Keratinocyte (primary cell): ENCODE data around the gene ALG12. TPM values are rescaled to one million over a fixed set of nuclear protein-coding genes. Genes with fewer than 3 reads are reported as not detected.

ENCODE experiments used
- DNase-seq: peaks from one replicate; pipeline ENCODE4 v3.0.0-alpha.2; 2011; ENCODE audit warnings: low read depth, missing footprints, low spot score
- FAIRE-seq: peaks from 2 replicates; lab custom pipeline; 2011; peaks lifted over from hg19 to GRCh38; lab: Jason Lieb, UNC
- H2AFZ ChIP-seq: 2 replicates; pipeline ENCODE4 v1.6.0; 2012; ENCODE audit warnings: low read length, control low read depth, inconsistent platforms; ENCODE audit not compliant: control insufficient read depth
- H3K27ac ChIP-seq: 2 replicates; pipeline ENCODE4 v1.5.1; 2011; ENCODE audit warnings: low read length; ENCODE audit not compliant: control insufficient read depth, insufficient read depth
- H3K27me3 ChIP-seq: 3 replicates; pipeline ENCODE4 v1.6.0; 2011; ENCODE audit warnings: low read length; ENCODE audit not compliant: control insufficient read depth, insufficient read depth; ENCODE audit errors: extremely low read depth
- H3K36me3 ChIP-seq, 2 experiments: 2 replicates in 1 of 2; 3 replicates in 1 of 2; pipeline ENCODE4 v1.5.1; 2011; ENCODE audit warnings: low read length in 2 of 2, mild to moderate bottlenecking in 1 of 2; ENCODE audit not compliant: control insufficient read depth in 2 of 2, insufficient read depth in 2 of 2; ENCODE audit errors: extremely low read depth in 1 of 2
- H3K4me1 ChIP-seq: 3 replicates; pipeline ENCODE4 v1.5.1; 2011; ENCODE audit warnings: low read length; ENCODE audit not compliant: control insufficient read depth, insufficient read depth; ENCODE audit errors: extremely low read depth
- H3K4me2 ChIP-seq: 3 replicates; pipeline ENCODE4 v1.6.0; 2011; ENCODE audit warnings: low read depth, low read length; ENCODE audit not compliant: control insufficient read depth, insufficient read depth; ENCODE audit errors: extremely low read depth
- H3K4me3 ChIP-seq, 3 experiments: fragments of 200-600 bp in 1 of 3; sonication (generic) in 1 of 3; 2 replicates in 2 of 3; 3 replicates in 1 of 3; pipeline ENCODE4 v1.5.1; 2011 to 2016; ENCODE audit warnings: low read length in 3 of 3, mild to moderate bottlenecking in 3 of 3, control low read depth in 2 of 3, inconsistent platforms in 1 of 3, low read depth in 1 of 3, mixed read lengths in 1 of 3, mixed run types in 1 of 3, moderate library complexity in 1 of 3; ENCODE audit not compliant: control insufficient read depth in 2 of 3, insufficient read depth in 2 of 3; ENCODE audit errors: extremely low read depth in 1 of 3
- H3K79me2 ChIP-seq: 2 replicates; pipeline ENCODE4 v1.6.0; 2012; ENCODE audit warnings: low read length; ENCODE audit not compliant: control insufficient read depth, insufficient read depth
- H3K9ac ChIP-seq: 3 replicates; pipeline ENCODE4 v1.6.0; 2011; ENCODE audit warnings: low read length; ENCODE audit not compliant: control insufficient read depth, insufficient read depth; ENCODE audit errors: extremely low read depth
- H3K9me1 ChIP-seq: 3 replicates; pipeline ENCODE4 v1.6.0; 2011; ENCODE audit warnings: low read length; ENCODE audit not compliant: control insufficient read depth, insufficient read depth; ENCODE audit errors: extremely low read depth
- H3K9me3 ChIP-seq: 2 replicates; pipeline ENCODE4 v1.5.1; 2012; ENCODE audit warnings: low read depth, low read length; ENCODE audit not compliant: control insufficient read depth
- H4K20me1 ChIP-seq: 3 replicates; pipeline ENCODE4 v1.6.0; 2011; ENCODE audit warnings: low read length; ENCODE audit not compliant: control insufficient read depth, insufficient read depth; ENCODE audit errors: extremely low read depth
- EZH2 ChIP-seq: IDR thresholded peaks from one replicate; pipeline ENCODE4 v1.6.1; 2012; ENCODE audit warnings: inconsistent platforms, mild to moderate bottlenecking, low read length, moderate library complexity
- dilution Hi-C: fragments of 300-500 bp; cut with MboI; formaldehyde crosslinking; loops from one replicate; pipeline ENCODE4 v1.7.0; 2020; ENCODE audit warnings: low sequenced_read_pairs; ENCODE audit not compliant: extremely low pct_ligation_motif_present
- polyA plus RNA-seq, 5 experiments: library from polyadenylated mRNA; depleted of rRNA in 3 of 5; stranded (reverse) in 3 of 5; stranded (forward) in 1 of 5; unstranded in 1 of 5; fragments of >200 nt; gene quantifications; 1 replicate in 1 of 5; 2 replicates in 3 of 5; 3 replicates in 1 of 5; pipeline versions ENCODE4 v1.2.1 to v1.2.3, GENCODE V29; 2011 to 2012; ENCODE audit warnings: missing spikeins in 2 of 5, low read depth in 1 of 5, low replicate concordance in 1 of 5
- TF ChIP-seq, protein P1 (sequence below), 3 experiments: IDR thresholded peaks in 1 of 3; conservative IDR thresholded peaks in 1 of 3; optimal IDR thresholded peaks in 1 of 3; 2 replicates in 2 of 3; 3 replicates in 1 of 3; pipeline versions ENCODE3 to v1.5.1; 2011; ENCODE audit warnings: low read length in 3 of 3, mild to moderate bottlenecking in 3 of 3, moderate library complexity in 2 of 3, control low read depth in 1 of 3, inconsistent platforms in 1 of 3; ENCODE audit not compliant: insufficient read depth in 2 of 3; ENCODE audit errors: extremely low read depth in 1 of 3

Gene ALG12
- polyA plus RNA-seq, 1 donor (not counting 4 experiments of a cell fraction or from before 2014, with no cell fraction given), result 6.3 TPM

DNA sequence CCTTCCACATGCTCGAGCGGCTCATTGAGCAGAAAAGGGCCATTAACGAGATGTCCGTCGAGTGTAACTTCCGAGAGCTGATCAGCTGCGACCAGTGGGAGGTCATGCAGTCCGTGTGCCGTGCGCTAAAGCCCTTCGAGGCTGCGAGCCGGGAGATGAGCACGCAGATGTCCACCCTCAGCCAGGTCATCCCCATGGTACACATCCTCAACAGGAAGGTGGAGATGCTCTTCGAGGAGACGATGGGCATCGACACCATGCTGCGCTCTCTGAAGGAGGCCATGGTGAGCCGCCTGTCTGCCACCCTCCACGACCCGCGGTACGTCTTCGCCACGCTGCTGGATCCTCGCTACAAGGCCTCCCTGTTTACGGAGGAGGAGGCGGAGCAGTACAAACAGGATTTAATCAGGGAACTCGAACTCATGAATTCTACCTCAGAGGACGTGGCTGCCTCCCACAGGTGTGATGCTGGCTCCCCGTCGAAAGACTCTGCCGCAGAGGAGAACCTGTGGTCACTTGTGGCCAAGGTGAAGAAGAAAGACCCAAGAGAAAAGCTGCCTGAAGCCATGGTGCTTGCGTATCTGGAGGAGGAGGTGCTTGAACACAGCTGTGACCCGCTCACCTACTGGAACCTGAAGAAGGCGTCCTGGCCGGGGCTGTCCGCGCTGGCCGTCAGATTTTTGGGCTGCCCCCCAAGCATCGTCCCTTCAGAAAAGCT, 31.7 kb downstream of the ALG12 start:
- H2AFZ ChIP-seq, result no peak overlapping the region
- no peak for TF ChIP-seq EZH2
- TF ChIP-seq, protein P1, sequence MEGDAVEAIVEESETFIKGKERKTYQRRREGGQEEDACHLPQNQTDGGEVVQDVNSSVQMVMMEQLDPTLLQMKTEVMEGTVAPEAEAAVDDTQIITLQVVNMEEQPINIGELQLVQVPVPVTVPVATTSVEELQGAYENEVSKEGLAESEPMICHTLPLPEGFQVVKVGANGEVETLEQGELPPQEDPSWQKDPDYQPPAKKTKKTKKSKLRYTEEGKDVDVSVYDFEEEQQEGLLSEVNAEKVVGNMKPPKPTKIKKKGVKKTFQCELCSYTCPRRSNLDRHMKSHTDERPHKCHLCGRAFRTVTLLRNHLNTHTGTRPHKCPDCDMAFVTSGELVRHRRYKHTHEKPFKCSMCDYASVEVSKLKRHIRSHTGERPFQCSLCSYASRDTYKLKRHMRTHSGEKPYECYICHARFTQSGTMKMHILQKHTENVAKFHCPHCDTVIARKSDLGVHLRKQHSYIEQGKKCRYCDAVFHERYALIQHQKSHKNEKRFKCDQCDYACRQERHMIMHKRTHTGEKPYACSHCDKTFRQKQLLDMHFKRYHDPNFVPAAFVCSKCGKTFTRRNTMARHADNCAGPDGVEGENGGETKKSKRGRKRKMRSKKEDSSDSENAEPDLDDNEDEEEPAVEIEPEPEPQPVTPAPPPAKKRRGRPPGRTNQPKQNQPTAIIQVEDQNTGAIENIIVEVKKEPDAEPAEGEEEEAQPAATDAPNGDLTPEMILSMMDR (optimal IDR thresholded peaks at IDR 0.05 in 1 of 3, IDR thresholded peaks at IDR 0.05 in 1 of 3, conservative IDR thresholded peaks at IDR 0.05 in 1 of 3; ENCODE audit: extremely low read depth in 1 of 3, insufficient read depth in 2 of 3, low read length in 3 of 3), result no peak
- H3K9me1 ChIP-seq, result no peaks in the 10 kb centered on the region
- no peak overlapping the region for H3K4me2 ChIP-seq
- peaks cover 3% of the 10 kb centered on the region for H3K4me1 ChIP-seq
- H3K4me3 ChIP-seq, result no peak overlapping the region
- H3K9ac ChIP-seq, result no peak overlapping the region
- H3K27ac ChIP-seq, result no peak overlapping the region
- H4K20me1 ChIP-seq, result no peaks in the 10 kb centered on the region
- H3K27me3 ChIP-seq, result no peaks in the 10 kb centered on the region
- H3K9me3 ChIP-seq, result no peaks in the 10 kb centered on the region
- peaks cover 41% of the 10 kb centered on the region for H3K79me2 ChIP-seq
- peaks cover 19 to 25% of the 10 kb centered on the region in 2 experiments for H3K36me3 ChIP-seq
- dilution Hi-C loops, result no loop called here
- DNase-seq (no peak), FAIRE-seq (no peak)

DNA sequence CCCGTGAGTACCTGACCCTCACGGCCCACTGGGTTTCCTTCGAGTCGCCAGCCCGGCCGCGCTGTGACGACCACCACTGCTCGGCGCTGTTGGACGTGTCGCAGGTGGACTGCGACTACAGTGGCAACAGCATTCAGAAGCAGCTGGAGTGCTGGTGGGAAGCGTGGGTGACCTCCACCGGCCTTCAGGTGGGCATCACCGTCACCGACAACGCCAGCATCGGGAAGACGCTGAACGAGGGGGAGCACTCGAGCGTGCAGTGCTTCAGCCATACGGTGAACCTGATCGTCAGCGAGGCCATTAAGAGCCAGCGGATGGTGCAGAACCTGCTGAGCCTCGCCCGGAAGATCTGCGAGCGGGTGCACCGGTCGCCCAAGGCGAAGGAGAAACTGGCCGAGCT, 32.4 kb downstream of the ALG12 start:
- Histone ChIP-seq H3K4me1 (no peaks in the 10 kb centered on the region), H3K27ac (no peak overlapping the region), H3K27me3 (no peaks in the 10 kb centered on the region), H3K9me1 (no peaks in the 10 kb centered on the region), H3K9ac (no peak overlapping the region), H3K4me3 (no peak overlapping the region), H3K9me3 (no peaks in the 10 kb centered on the region), H2AFZ (no peak overlapping the region), H3K4me2 (no peak overlapping the region), H4K20me1 (no peaks in the 10 kb centered on the region), H3K36me3 (peaks cover 19 to 25% of the 10 kb centered on the region in 2 experiments), H3K79me2 (peaks cover 47% of the 10 kb centered on the region)
- dilution Hi-C loops, result no loop called here
- FAIRE-seq (no peak), DNase-seq (no peak)
- TF ChIP-seq EZH2, result no peak
- TF ChIP-seq, protein P1 (optimal IDR thresholded peaks at IDR 0.05 in 1 of 3, IDR thresholded peaks at IDR 0.05 in 1 of 3, conservative IDR thresholded peaks at IDR 0.05 in 1 of 3; ENCODE audit: extremely low read depth in 1 of 3, insufficient read depth in 2 of 3, low read length in 3 of 3), result no peak
